Ovary (tissue), 9 donors: ENCODE data around the gene GRAMD2A. TPM values are rescaled to one million over a fixed set of nuclear protein-coding genes. Genes with fewer than 3 reads are reported as not detected.

Experiments used
- DNase-seq, 5 donors: peaks; one replicate each; pipeline ENCODE4 v3.0.0-alpha.2; 2019 to 2020
- H3K27ac ChIP-seq, 2 donors: fragments of 200-600 bp; one replicate each; pipeline versions ENCODE4 v1.5.1 to v1.8.0; 2019 to 2022
- H3K27me3 ChIP-seq: fragments of 200-600 bp; one replicate; pipeline ENCODE4 v1.8.0; 2022
- H3K36me3 ChIP-seq: fragments of 200-600 bp; sonication (generic); one replicate; pipeline ENCODE4 v1.5.1; 2019
- H3K4me1 ChIP-seq: one replicate; pipeline ENCODE4 v1.8.1; 2013; ENCODE audit warnings: mild to moderate bottlenecking, moderate library complexity; ENCODE audit not compliant: insufficient read depth
- H3K4me3 ChIP-seq: fragments of 200-600 bp; sonication (generic); one replicate; pipeline ENCODE4 v1.5.1; 2017
- H3K9me3 ChIP-seq, 2 donors: fragments of 200-600 bp in 1 of 2; sonication (generic) in 1 of 2; one replicate each; pipeline versions ENCODE4 v1.5.1 to v1.8.1; 2013 to 2019; ENCODE audit warnings: mild to moderate bottlenecking in 1 of 2, moderate library complexity in 1 of 2
- CTCF ChIP-seq, 3 donors: fragments of 450-650 bp in 2 of 3; fragments of 200-600 bp in 1 of 3; IDR thresholded peaks; one replicate each; pipeline versions ENCODE4 v1.5.1 to v1.8.0; 2016 to 2022; ENCODE audit warnings: antibody characterized with exemption in 3 of 3, mild to moderate bottlenecking in 1 of 3
- EP300 ChIP-seq: sonication (generic); formaldehyde crosslinking; IDR thresholded peaks from one replicate; pipeline ENCODE4 v1.6.1; 2017; ENCODE audit warnings: antibody characterized with exemption
- POLR2A ChIP-seq: fragments of 450-650 bp; IDR thresholded peaks from one replicate; pipeline ENCODE4 v1.6.1; 2017; ENCODE audit warnings: antibody characterized with exemption, mild to moderate bottlenecking, moderate library complexity
- WGBS, 3 donors: extraction: QIAGEN DNeasy Blood & Tissue Kit in 1 of 3; methylation state at CpG; one replicate each; pipeline versions ENCODE4 v1.1.5 to v1.1.7; 2013 to 2017; 5-methylcytosine and 5-hydroxymethylcytosine counted together
- intact Hi-C, 4 donors: fragments of 100-400 bp; cut with DNase I; formaldehyde crosslinking; loops; one replicate each; pipeline versions ENCODE4 v1.11.0 to v1.15.1; 2022 to 2023
- polyA plus RNA-seq, 2 donors: library from polyadenylated mRNA; stranded (reverse); fragments of 200-250 nt in 1 of 2; fragments of 350-450 nt in 1 of 2; fragmentation: Illumina TruSeq in 1 of 2; extraction: RNeasy Lipid Tissue Mini Kit (QIAGEN cat#74804) in 1 of 2; gene quantifications; one replicate each; pipeline ENCODE4 v1.2.3, GENCODE V29; 2013 to 2014
- total RNA-seq, 7 donors: library from RNA; depleted of rRNA in 2 of 7; stranded (reverse); fragments of >200 nt in 2 of 7; fragmentation: NEBNext Ultra II Directional in 3 of 7; extraction: Animal tissue kit (Norgen Biotek cat#: 25700) in 3 of 7; gene quantifications; one replicate each; pipeline versions ENCODE4 v1.1.0 to v1.2.4, GENCODE V29; 2016 to 2023
- donor health status: DM: no; HTN: no; CAD: no; lungs with moderate emphysema.
- donor health status: DM: no; HTN: no; CAD: no.
- donor health status: Bipolar disorder and iron deficiency.
- donor health status: DM: yes; HTN: yes; CAD: no.
- donor health status: DM: no; HTN: no; CAD: no.
- donor health status: DM: yes; HTN: yes; CAD: no.

Gene GRAMD2A
- total and polyA plus RNA-seq, 9 donors: 0.08 to 8.5 (median 1.4) TPM

- DNase-seq: no peak
- no peak overlapping the region for H3K27ac ChIP-seq
- no peak overlapping the region for H3K4me3 ChIP-seq
- H3K36me3 ChIP-seq: no peaks in the 10 kb centered on the region
- 92 to 96% (median 95%) methylated on average over 1 of the region's 1 CpG for WGBS, 3 donors
- H3K4me1 ChIP-seq: no peaks in the 10 kb centered on the region
- no peak for TF ChIP-seq CTCF (IDR thresholded peaks at IDR 0.05)
- no peak for TF ChIP-seq EP300
- TF ChIP-seq POLR2A: no peak
- H3K9me3 ChIP-seq: no peaks in the 10 kb centered on the region
- intact Hi-C loops: no loop called here
- H3K27me3 ChIP-seq: no peaks in the 10 kb centered on the region
These were observed 40.3 kb upstream of the GRAMD2A start for GRCh38 chr15:72237853-72238224.

GRCh38 chr15:72237029-72237852 is 39.7 kb upstream of the GRAMD2A start:
- Histone ChIP-seq H3K4me1 (no peaks in the 10 kb centered on the region), H3K4me3 (no peak overlapping the region), H3K36me3 (no peaks in the 10 kb centered on the region), H3K9me3 (no peaks in the 10 kb centered on the region), H3K27me3 (no peaks in the 10 kb centered on the region), H3K27ac (no peak overlapping the region)
- peak in 1 of 5 donors; percentile 40 for DNase-seq
- 30 to 35% (median 31%) methylated on average over 3 of the region's 3 CpGs for WGBS, 3 donors
- TF ChIP-seq CTCF (IDR thresholded peaks at IDR 0.05) (no peak), EP300 (no peak), POLR2A (no peak)
- intact Hi-C loops: no loop called here

- no peak overlapping the region for H3K4me3 ChIP-seq
- intact Hi-C loops: no loop called here
These were observed 38.9 kb upstream of the GRAMD2A start for GRCh38 chr15:72236381-72237003.

GRCh38 chr15:72235298-72235697 is 37.7 kb upstream of the GRAMD2A start:
- Histone ChIP-seq H3K27me3 (no peaks in the 10 kb centered on the region), H3K4me3 (no peak overlapping the region), H3K27ac (no peak overlapping the region), H3K9me3 (no peaks in the 10 kb centered on the region), H3K36me3 (no peaks in the 10 kb centered on the region), H3K4me1 (no peaks in the 10 kb centered on the region)
- intact Hi-C loops: no loop called here
- TF ChIP-seq EP300 (no peak), POLR2A (no peak), CTCF (IDR thresholded peaks at IDR 0.05) (no peak)
- no peak for DNase-seq
- WGBS, 3 donors: 93 to 97% (median 94%) methylated on average over 4 of the region's 4 CpGs

More at GRCh38 chr15:72236381-72237003, 38.9 kb upstream of the GRAMD2A start:
- no peak for TF ChIP-seq EP300
- Histone ChIP-seq H3K27me3 (no peaks in the 10 kb centered on the region), H3K9me3 (no peaks in the 10 kb centered on the region), H3K27ac (no peak overlapping the region), H3K36me3 (no peaks in the 10 kb centered on the region), H3K4me1 (no peaks in the 10 kb centered on the region)
- DNase-seq: no peak
- 82 to 93% (median 91%) methylated on average over 2 of the region's 2 CpGs for WGBS, 3 donors

GRCh38 chr15:72233769-72234168 is 36.2 kb upstream of the GRAMD2A start:
- Histone ChIP-seq H3K4me3 (no peak overlapping the region), H3K27me3 (no peaks in the 10 kb centered on the region), H3K9me3 (no peaks in the 10 kb centered on the region), H3K27ac (no peak overlapping the region), H3K36me3 (no peaks in the 10 kb centered on the region), H3K4me1 (peaks cover 7% of the 10 kb centered on the region)
- intact Hi-C loops: loop anchor here in 1 of 4 donors (5.0 kb wide), 1 partner anchor 39 kb away; the partner anchor contains the start of gene PARP6
- 95 to 98% (median 96%) methylated on average over 6 of the region's 6 CpGs for WGBS, 3 donors
- TF ChIP-seq POLR2A (no peak), CTCF (IDR thresholded peaks at IDR 0.05) (no peak), EP300 (no peak)
- no peak for DNase-seq
